ENCODE data around the gene SLC44A1.
A peak's percentile ranks its signal among the peaks of the same experiment; 100 is the strongest.

SLC44A1 gene

DNA sequence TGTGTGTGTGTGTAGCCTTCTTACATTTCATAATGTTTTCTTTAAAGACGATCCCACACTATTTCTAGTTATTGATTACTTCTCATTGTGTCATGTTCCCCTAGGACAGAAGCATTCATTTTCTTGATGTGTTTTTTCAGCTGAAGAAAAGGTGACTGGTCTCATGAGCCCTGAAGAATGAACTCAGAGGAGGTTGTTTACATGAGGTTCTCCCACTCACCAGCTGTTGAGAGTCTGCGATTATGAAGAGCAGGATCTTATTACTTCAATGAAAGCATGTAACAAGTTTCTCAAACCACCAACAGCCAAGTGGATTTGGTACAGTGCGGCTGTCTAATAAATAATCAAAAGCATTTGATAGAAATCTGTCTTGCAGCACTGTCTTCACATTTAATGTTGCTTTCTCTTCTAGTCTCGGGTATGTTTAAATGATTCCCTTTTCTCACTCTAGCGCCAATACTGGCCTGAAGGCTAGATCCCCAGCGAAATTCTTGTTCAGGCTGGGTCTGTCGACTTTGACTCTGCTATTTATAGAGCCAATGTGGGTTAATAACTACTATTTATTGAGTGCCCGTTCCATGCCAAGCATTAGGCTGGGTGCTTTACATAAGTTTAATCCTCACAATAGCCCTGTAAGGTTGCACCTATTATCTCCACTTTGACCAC is 193.8 kb downstream of the SLC44A1 start:
- DNase-seq = no peak

DNA sequence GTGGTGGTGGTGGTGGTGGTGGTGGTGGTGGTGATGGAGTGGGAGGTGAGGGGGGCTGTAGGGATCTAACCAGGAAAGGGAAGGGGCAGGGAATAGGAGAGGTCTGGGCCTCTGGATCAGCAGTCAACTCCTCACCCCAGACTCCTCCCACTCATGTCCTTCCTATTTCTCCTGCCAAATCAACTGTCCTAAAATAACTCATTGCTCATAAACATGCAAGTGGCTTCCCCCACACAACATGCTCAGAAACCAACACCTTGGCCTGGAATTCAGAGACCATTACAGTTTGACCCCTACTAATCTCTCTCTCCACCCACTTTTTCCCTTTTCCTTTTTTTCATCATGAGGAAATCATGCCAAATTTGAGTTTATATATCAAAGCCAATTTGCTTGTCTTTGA is 195.0 kb downstream of the SLC44A1 start:
- DNase-seq = no peak

DNA sequence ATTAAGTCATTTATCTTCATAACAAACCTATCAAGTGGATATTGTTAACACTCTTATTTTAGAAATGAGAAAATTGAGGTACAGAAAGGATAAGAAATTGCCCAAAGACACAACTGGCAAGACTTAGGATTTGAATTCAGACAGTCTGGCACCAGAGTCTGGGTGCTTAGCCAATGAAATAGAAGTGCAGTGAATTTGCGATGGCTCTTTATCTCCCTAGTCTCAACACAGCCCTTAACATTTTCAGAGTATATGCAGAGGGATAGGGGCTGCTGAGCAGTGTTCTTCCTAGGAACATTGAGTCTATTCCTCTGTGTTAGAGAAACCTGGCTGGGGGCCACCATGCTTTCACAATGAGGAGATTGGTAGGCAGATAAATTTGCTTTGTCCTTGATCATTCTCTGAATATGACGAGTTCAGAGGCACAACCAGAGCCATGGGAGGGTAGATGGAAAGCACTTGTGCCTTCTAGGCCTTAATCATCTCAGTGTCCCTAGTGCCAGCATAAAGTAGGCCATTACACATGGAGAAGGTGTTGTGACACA is 197.2 kb downstream of the SLC44A1 start:
- no peak for DNase-seq

DNA sequence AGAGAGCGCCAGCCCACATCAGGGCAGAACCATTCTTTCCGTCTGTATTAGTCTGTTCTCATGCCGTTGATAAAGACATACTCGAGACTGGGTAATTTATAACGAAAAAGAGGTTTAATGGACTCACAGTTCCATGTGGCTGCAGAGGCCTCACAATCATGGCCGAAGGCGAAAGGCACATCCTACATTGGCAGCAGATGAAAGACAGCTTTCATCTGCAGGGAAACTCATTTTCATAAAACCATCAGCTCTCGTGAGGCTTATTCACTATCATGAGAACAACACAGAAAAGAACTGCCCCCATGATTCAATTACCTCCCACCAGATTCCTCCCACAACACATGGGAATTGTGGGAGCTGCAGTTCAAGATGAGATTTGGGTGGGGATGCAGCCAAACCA is 198.7 kb downstream of the SLC44A1 start:
- DNase-seq = no peak

- DNase-seq = no peak
Measured at GRCh38 chr9:105444130-105444529, 199.7 kb downstream of the SLC44A1 start.

DNA sequence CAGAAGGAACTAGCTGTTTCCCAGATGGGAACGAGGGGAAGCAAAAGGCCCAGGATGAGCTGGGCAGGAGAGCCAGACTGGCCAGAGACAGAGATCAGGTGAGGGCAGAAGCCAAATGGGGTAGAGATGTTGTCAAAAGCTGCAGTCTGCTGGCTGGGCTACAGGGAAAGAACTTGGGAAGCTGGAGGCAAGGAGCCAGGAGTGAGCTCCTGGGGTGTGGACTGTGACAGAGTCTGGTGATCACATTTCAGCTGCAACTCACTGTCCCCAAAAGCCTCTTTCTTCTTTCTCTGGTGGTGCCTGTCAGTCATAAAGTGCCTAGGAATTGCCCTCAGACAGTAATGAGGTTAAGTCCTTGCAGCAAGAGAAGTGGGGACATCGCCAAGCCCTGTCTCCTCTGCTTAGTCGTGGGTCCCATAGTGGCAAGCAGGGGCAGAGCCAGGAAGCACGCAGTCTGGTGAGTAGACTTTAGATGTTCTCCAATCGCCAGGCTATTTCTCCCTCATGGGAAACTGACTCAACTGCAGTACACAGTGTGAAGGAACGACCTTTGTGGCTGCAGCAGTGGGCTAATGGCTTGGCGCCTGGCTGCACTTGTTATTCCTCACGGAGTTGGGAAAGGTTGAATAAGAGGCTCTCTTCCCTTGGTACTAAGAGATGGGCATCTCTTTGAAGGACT is 200.9 kb downstream of the SLC44A1 start:
- DNase-seq = no peak

DNA sequence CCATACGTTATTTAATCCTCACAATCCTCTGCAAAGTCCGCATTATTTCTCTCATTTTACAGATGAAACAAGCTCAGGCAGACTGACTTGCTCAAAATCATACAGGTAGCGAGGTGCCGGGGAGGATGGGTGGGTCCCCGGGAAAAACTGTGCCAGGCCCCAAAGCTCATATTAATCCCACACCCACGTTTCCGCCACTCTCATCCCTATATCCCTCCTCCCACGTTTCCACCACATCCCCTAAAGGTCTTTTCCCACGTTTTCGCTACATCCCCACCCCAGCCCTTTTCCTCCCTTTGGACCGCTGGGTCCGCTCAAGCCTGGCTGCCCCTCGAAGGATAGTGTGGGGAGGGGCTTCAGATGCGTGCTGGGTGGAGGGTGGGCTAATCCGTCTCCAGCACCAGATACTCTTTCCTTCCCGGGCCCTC is 202.9 kb downstream of the SLC44A1 start:
- no peak for DNase-seq

GRCh38 chr9:105447814-105448812 is 203.7 kb downstream of the SLC44A1 start, which contains the start of gene FSD1L:
FSD1L (plus strand) TSS chr9:105448034; CDS start chr9:105448221, 187 bp downstream.
- DNase-seq = peak; percentile 88 to 89

- DNase-seq = no peak
Measured at GRCh38 chr9:105449081-105449480, 204.6 kb downstream of the SLC44A1 start.

DNA sequence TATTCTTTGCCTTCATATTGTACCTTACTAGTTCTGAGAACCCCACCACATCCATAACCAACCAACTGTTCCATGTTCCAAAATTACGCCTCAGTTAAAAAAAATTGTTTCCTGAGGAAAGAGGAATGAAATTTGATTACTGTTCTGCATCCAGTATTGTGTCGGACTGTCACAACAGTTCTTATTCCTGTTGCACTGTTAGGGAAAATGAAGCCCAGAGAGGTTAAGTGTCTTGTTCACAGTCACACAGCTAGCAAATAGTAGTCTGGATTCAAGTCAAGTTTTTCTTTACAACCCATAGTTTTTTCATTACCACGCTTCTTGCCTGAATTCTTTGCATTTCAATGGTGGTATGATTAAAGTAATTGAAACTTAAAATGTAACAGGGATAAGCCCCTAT is 207.7 kb downstream of the SLC44A1 start:
- no peak for DNase-seq

- no peak for DNase-seq
Measured at GRCh38 chr9:105455836-105456475, 211.5 kb downstream of the SLC44A1 start.

DNA sequence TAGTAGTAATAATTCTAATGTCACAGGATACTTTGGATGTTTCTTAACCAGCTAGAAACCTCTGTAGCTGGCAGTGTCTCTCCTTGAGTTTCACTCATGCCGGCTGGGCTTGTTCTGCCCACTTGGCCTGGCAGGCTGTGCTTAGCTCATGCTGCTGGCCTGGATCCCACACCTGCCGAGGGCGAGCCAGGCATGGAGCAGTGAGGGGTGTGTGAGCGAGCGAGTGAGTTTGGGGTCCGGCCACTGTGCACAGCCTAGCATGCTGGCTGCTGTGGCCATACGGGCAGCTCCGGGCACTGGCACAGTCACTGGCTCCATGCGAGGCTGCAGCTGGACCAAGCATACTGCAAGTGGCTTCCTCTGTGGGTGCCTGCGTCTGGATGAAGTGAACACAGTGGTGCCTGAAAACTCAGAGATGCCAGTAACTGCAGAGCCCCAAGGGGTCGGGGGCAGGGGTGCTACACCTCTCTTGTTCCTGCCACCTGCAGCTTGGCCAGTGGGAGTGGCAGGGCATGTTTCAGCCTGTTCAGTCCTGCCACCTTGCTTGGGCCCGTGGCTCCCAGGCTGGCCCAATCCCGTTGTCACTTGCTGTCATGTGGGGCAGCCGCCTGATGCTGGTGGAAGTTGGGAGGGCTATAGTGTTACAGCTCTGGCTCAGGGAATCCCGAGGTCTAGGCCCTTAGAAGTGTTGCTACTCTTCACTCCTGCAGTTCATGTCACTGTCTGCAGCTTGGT is 213.3 kb downstream of the SLC44A1 start:
- no peak for DNase-seq

DNA sequence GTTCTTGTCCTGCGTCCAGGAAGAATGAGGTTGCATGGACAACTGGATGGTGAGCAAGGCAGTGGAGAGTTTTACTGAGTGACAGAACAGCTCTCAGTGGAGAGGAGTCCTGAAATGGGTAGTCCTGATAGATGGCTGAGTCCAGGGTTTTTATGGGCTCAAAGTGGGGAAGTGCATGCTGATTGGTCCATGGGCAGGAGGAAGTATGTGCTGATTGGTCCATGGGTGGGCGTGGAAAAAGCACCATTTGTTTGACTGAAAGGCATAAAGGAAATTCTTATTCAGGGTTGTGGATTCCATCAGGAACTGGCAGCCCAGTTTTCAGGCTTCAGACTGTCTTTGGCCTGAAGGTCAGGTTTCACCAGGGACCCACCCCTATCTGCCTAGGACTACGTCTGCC is 214.0 kb downstream of the SLC44A1 start:
- no peak for DNase-seq

DNA sequence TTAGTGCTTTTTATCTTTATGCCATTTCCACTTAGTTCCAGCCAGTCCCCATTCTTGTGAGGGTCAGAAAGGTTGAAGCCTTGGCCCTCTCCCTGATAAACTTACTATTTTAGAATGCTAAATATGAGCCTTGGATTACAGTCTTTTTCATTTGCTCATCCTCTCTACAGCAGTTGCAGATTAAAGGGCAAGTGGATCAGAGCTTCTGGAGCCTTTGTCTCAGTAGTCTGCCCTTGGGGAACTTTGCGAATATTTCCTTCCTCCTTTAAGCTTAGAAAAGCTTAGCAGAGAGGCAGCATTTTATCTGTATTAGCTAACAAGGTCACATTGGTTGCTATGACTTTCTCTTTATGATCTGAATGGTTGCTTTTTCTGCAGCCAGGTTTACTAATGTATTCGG is 214.9 kb downstream of the SLC44A1 start:
- no peak for DNase-seq

- DNase-seq = no peak
Measured at GRCh38 chr9:105466898-105467455, 222.5 kb downstream of the SLC44A1 start.

- no peak for DNase-seq
Measured at GRCh38 chr9:105468875-105469274, 224.4 kb downstream of the SLC44A1 start.

- DNase-seq = no peak
Measured at GRCh38 chr9:105473221-105473620, 228.8 kb downstream of the SLC44A1 start.

DNA sequence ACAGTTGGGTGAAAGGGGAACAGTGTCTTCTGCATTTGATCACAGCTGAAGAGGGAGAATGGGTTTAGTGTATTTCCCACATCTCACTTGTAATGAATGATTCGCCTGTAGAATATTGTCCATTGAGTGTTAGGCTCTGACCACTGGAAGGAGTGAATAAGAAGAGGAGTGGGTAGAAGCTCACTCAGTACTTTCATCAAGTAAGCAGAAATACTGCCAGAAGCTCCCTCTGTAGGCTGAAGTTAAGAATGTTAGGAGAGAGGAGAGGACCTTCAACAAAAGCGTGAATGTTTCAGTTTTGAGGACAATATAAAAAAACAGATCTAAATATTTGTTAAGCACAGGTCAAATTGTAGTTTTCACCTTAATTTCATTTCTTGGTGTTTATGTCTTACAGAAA is 230.9 kb downstream of the SLC44A1 start:
- no peak for DNase-seq

- DNase-seq = no peak
Measured at GRCh38 chr9:105479846-105480245, 235.4 kb downstream of the SLC44A1 start.

DNA sequence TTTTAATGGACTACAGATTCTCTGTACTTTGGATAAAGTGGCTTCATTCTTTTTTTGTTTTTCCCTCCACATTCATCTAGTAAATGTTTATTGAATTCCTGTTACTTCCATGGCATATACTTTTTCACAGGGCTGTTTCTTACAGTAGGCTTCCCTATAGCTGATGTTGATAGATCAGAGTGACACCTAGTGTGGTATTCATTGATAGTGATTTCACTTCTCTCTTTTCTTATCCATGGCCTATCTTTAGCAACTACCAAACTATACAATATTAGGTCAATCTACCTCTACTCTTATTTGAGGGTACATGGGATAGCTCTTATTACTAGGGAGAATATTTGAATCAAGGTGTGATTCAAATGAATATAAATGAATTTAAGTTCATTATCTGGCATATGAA is 239.2 kb downstream of the SLC44A1 start:
- no peak for DNase-seq

DNA sequence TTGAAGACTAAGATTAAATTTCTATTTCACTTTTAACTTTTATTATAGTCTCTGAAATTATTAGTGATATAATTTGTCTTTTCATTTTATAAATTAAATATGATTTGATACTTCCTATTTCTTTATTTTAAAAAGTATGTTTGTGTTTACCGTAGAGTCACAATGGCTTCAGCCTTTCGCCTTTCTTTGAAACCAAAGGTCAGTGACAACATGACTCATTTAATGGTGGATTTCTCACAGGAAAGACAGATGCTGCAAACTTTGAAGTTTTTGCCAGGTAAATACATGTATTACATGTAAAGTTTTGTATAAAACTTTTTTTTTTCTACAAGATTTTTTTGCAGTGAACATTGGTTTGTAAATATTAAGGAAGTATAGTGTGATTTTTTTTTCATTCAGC is 239.8 kb downstream of the SLC44A1 start:
- DNase-seq = no peak

DNA sequence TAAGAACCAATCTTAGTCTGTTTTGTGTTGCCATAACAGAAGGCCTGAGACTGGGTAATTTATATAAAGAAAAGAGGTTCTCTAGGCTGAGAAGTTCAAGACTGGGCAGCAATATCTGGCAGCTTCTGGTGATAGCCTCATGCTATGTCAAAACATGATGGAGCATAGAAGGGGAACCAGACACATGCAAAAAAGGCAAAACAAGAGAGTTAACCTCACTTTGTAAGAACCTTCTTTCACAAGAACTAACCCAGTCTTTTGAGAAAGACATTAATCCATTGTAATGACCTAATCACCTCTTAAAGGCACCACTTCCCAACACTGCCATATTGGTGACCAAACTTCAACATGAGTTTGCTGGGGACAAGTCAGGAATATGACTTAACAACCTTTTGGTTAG is 240.7 kb downstream of the SLC44A1 start:
- no peak for DNase-seq
